ENCODE results near the gene PIK3R6. TPM values are rescaled to one million over a fixed set of nuclear protein-coding genes. Genes with fewer than 3 reads are reported as not detected.

The PIK3R6 gene
- total and polyA plus RNA-seq, 10 of the 15 experiments (the other 5 are each of a cell fraction or from before 2014, with no cell fraction given), result 6.7 to 146 (median 68.2) TPM

GRCh38 chr17:8905331-8905730, 37.9 kb upstream of the PIK3R6 start (continued):
- no peak for TF ChIP-seq SREBF2 (IDR thresholded peaks at IDR 0.05; ENCODE audit: low read length)
- no peak for TF ChIP-seq CEBPZ (IDR thresholded peaks at IDR 0.05; ENCODE audit: low read depth, low read length)

- FAIRE-seq (no peak), ATAC-seq (no peak), DNase-seq (ENCODE audit: low read depth, low spot score) (no peak)
- Histone ChIP-seq H3K4me3 (no peak overlapping the region), H2AFZ (ENCODE audit: control insufficient read depth, low read depth, low read length) (no peak overlapping the region), H3K27me3 (replicated peaks in 1 of 2; ENCODE audit: control insufficient read depth in 2 of 2, insufficient read depth in 2 of 2, low read length in 1 of 2) (no peaks in the 10 kb centered on the region), H3K79me2 (ENCODE audit: control insufficient read depth, insufficient read depth, low read length) (peaks cover 3% of the 10 kb centered on the region), H4K20me1 (ENCODE audit: control insufficient read depth, insufficient read depth) (no peaks in the 10 kb centered on the region), H3K9ac (ENCODE audit: control insufficient read depth, insufficient read depth, low read length) (no peak overlapping the region), H3K9me3 (replicated peaks; ENCODE audit: control insufficient read depth, insufficient read depth, low read length) (no peaks in the 10 kb centered on the region), H3K36me3 (ENCODE audit: control insufficient read depth in 2 of 2, insufficient read depth in 2 of 2, low read length in 1 of 2) (peaks cover 20 to 24% of the 10 kb centered on the region in 2 experiments), H3K27ac (ENCODE audit: control insufficient read depth, insufficient read depth) (no peak overlapping the region), H3K4me2 (ENCODE audit: control insufficient read depth, insufficient read depth) (no peak overlapping the region), H3K4me1 (ENCODE audit: control insufficient read depth, insufficient read depth, low read length) (peaks cover 29% of the 10 kb centered on the region)
- TF ChIP-seq NR2F1 (conservative IDR thresholded peaks at IDR 0.05) (no peak), STAT3 (IDR thresholded peaks at IDR 0.05; ENCODE audit: low read depth, low read length) (no peak), SKIL (IDR thresholded peaks at IDR 0.05; ENCODE audit: low read depth, poor library complexity, severe bottlenecking) (no peak), RCOR1 (conservative IDR thresholded peaks at IDR 0.05; ENCODE audit: low read depth, low read length) (no peak), SRF (IDR thresholded peaks at IDR 0.05; ENCODE audit: low read depth in 2 of 2, low read length in 2 of 2) (no peak), ASH2L (IDR thresholded peaks at IDR 0.05; ENCODE audit: borderline replicate concordance, low read depth) (no peak), IRF5 (IDR thresholded peaks at IDR 0.05; ENCODE audit: borderline replicate concordance) (no peak)
- 98% methylated on average over 5 of the region's 5 CpGs for WGBS (ENCODE audit: insufficient coverage, insufficient replicate concordance, low lambda C conversion rate, missing lambda C conversion rate)
- no TSS peak for BruUV-seq (replicated peaks)
- in situ Hi-C loops (cut with MboI) (no loop called here), intact Hi-C loops (cut with micrococcal nuclease; ENCODE audit: unreplicated experiment) (no loop called here)
- CTCF ChIA-PET, result no interaction called here
- POLR2A ChIA-PET, result no interaction called here
- RAD21 ChIA-PET (ENCODE audit: unreplicated experiment), result interaction anchor here (1.4 kb wide), 1 partner anchor 19 kb away, joined by 3 read pairs; no protein-coding TSS in a partner anchor
- SMC1A ChIA-PET (ENCODE audit: uncharacterized antibody, unreplicated experiment), result no interaction called here
Measured at GRCh38 chr17:8904686-8905085, 37.2 kb upstream of the PIK3R6 start.

Measured in GM12878 (cell line).